Epithelial cell of proximal tubule (primary cell): ENCODE measurements around the gene CNIH2. TPM values are rescaled to one million over a fixed set of nuclear protein-coding genes. Genes with fewer than 3 reads are reported as not detected.

Experiments
- DNase-seq: peaks from one replicate; pipeline ENCODE4 v3.0.0-alpha.2; 2011; ENCODE audit warnings: low read depth
- H3K4me3 ChIP-seq: 2 replicates; pipeline ENCODE4 v1.5.1; 2011; ENCODE audit warnings: low read depth, mild to moderate bottlenecking, low read length
- total RNA-seq: library from RNA; depleted of rRNA; stranded (reverse); fragments of >200 nt; gene quantifications from 2 replicates; pipeline ENCODE4 v1.2.3, GENCODE V29; 2015
- TF ChIP-seq, protein P1 (sequence below): conservative IDR thresholded peaks from 2 replicates; pipeline ENCODE4 v1.5.1; 2012; ENCODE audit warnings: low read depth, mild to moderate bottlenecking, low read length

The CNIH2 gene
- total RNA-seq, result 0.43 and 0.58 TPM in 2 replicates

DNA sequence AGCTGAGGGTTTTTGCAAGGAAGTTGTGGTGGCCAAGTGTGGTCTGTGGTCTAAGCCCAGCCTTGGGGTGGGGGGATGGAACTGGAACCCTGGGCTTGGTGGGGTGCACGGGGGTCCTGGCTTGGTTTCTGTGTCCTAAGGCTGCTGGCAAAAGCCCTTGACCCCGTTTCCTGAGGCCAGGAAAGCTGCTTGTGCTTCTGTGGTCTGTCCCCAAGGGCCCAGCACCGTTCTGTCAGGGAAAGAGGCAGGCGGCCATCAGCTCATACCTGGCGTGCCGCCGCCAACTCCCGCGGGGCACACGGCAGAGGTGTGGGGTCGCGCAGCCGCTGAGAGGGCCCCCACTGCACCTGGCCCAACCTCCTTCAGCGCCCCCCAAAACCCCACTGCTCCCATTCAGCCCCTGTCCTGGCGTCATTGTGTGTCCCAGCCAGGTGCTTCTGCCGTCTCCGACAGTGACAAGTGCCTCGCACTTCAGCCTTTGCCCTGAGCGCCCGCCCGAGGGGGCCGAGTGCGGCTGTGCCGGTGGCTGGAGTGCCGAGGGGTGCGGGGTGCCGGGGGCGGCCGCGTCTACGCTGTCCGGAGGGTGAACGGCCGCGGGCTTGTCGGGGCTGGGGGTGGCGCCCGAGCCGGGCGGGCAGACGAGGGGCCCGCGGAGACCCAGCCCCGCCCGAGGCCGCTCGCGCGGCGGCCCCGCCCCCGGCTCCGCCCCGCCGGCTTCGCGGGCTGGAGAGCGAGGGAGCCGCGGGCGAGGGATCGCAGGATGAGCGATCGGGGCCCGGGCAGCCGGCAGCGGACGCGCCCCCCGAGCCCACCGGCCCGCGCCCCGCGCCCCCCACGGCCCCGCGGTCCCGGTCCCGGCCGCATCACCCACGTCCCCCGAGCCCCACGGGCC, at the start of gene CNIH2:
TSS of gene CNIH2 (plus strand) at position 705 of the 892 bp plus-strand sequence. CDS start 282 bp downstream, outside the sequence.
- TF ChIP-seq, protein P1, sequence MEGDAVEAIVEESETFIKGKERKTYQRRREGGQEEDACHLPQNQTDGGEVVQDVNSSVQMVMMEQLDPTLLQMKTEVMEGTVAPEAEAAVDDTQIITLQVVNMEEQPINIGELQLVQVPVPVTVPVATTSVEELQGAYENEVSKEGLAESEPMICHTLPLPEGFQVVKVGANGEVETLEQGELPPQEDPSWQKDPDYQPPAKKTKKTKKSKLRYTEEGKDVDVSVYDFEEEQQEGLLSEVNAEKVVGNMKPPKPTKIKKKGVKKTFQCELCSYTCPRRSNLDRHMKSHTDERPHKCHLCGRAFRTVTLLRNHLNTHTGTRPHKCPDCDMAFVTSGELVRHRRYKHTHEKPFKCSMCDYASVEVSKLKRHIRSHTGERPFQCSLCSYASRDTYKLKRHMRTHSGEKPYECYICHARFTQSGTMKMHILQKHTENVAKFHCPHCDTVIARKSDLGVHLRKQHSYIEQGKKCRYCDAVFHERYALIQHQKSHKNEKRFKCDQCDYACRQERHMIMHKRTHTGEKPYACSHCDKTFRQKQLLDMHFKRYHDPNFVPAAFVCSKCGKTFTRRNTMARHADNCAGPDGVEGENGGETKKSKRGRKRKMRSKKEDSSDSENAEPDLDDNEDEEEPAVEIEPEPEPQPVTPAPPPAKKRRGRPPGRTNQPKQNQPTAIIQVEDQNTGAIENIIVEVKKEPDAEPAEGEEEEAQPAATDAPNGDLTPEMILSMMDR, result no peak
- no peak for DNase-seq
- H3K4me3 ChIP-seq, result no peak within 1 kb of the TSS

DNA sequence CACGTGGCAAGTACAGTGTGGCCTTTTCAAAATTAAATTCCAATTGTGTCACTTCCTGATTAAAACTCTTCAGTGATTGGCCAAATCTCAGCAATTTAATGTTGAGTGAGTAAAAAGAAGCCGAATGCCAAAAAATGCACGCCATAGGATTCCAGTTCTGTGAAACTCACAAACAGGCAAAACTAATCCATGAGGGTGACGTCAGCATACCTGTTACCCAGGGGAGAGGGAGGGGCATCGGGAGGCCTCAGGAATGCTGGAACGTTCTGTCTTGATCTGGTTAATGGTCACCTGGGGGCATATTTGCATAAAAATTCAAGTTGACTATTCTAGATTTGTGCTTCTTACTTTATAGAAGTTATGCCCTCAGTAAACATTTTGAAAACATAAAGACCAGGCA, 49.5 kb upstream of the CNIH2 start:
- no peak for DNase-seq
- TF ChIP-seq, protein P1, result no peak
- H3K4me3 ChIP-seq, result no peak overlapping the region

DNA sequence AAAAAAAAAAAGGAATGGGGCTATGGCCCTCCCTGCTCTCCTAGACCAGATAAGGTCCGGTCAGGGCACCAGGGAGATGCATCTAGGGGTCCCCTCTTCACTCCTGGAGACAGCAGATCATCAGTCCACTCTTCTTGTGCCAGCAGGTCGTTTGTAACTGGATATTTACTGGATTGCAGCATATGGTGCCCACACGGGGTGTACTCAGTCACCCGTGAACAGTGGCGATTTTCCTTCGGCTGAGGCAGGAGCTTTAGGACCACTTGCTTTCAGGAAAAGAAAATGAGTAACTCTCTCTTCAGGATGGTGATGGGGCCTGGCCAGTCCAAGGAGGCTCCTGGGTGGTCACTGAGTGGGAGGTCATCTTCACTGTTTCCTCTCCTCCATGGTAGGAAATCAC, 47.8 kb upstream of the CNIH2 start:
- TF ChIP-seq, protein P1, result no peak
- no peak overlapping the region for H3K4me3 ChIP-seq
- no peak for DNase-seq

DNA sequence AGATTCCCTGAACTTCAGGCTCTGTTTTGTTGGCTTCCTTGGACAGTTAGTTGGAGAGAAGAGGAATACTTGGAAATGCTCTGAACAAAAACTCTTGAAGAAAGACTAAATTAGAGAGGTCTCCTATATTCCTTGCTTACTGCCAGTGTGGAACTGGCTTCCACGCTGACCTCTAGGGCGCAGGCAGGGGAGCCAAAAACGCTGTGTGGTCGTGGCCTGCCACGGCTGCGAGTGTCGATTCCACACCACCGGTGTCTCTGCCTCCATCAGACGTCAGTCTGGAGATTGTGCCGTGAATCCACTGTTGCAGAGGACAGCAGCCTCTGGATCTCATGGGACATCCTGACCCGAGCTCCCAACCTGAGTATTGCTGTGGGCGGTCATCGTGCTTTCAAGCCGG, 47.0 kb upstream of the CNIH2 start:
- TF ChIP-seq, protein P1, result no peak
- H3K4me3 ChIP-seq, result no peak overlapping the region
- DNase-seq, result no peak

DNA sequence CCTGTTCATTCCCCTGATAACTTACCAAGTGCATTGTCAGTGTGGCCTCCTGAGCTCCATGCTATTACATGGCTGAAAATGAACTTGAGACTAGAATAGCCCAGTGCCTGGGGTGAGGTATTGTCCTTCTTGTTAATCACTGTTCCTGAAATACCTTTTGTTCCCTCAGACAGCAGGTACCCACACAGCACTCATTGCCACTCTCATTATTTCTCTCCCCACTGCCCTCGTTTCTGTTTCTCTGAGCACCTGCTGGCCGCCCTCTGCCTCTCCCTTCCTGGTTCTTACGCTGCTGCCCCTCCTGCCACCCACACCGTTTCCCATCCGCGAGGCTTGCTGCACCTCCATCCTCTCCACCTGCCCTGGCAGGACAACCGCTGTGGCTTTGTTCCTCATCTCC, 46.4 kb upstream of the CNIH2 start:
- TF ChIP-seq, protein P1, result no peak
- DNase-seq, result no peak
- no peak overlapping the region for H3K4me3 ChIP-seq

DNA sequence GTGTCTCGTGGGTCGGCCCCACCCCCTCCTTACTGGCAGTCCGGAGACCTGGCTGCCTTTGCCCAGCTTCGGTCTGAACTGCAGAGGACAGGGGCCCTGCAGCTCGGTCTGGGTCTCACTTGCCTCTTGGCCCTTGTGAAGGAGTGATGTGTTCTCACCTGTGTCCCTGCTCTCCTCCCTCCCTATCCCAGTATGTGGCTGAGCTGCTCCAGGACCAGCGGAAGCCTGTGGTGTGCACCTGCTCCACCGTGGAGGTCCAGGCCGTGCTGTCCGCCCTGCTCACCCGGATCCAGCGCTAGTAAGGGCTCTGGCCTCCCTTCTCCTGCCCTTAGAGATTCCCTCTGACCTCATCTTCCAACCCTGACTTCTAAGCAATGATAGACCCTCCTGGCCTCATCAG, 45.2 kb upstream of the CNIH2 start:
- TF ChIP-seq, protein P1, result no peak
- no peak overlapping the region for H3K4me3 ChIP-seq
- DNase-seq, result no peak

DNA sequence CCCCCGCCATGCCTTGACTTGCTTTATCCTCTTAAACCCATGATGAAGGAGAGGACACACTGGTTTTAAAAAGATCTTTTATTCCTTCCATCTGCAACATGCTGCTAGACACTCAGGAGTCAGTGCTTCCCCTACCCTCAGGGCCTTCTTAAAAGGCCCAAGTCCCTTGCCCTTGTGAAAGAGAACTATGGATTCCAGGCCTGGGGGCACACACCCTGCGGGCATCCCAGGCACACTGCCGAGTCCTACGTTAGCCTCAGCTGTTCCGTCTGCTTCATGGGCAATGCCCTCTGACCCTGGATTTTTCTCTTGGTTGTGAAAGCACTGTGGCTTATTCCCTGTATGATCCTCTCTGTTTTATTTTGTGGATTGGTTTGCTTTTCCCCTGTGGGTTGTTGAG, 44.7 kb upstream of the CNIH2 start:
- TF ChIP-seq, protein P1, result no peak
- no peak overlapping the region for H3K4me3 ChIP-seq
- DNase-seq, result no peak
